Kidney (tissue), 14 donors: ENCODE results near the gene FAM107B. TPM values are rescaled to one million over a fixed set of nuclear protein-coding genes. Genes with fewer than 3 reads are reported as not detected.

Experiments used
- DNase-seq, 5 donors: peaks; one replicate each; pipeline ENCODE4 v3.0.0-alpha.2; 2013 to 2020
- FAIRE-seq: peaks from 2 replicates; lab custom pipeline; 2012; peaks lifted over from hg19 to GRCh38; lab: Jason Lieb, UNC
- H3K27ac ChIP-seq, 2 donors: one replicate each; pipeline ENCODE4 v1.7.0; 2013; ENCODE audit warnings: low read depth in 2 of 2, low read length in 2 of 2, inconsistent platforms in 1 of 2
- H3K27me3 ChIP-seq: one replicate; pipeline ENCODE4 v1.7.1; 2013; ENCODE audit warnings: low read length, inconsistent platforms; ENCODE audit not compliant: control insufficient read depth, insufficient read depth
- H3K36me3 ChIP-seq, 3 donors: one replicate each; pipeline versions ENCODE4 v1.7.0 to v1.7.1; 2013; ENCODE audit warnings: low read length in 3 of 3, control low read depth in 1 of 3, inconsistent platforms in 1 of 3; ENCODE audit not compliant: insufficient read depth in 3 of 3, control insufficient read depth in 2 of 3
- H3K4me1 ChIP-seq, 3 donors: one replicate each; pipeline versions ENCODE4 v1.7.0 to v1.7.1; 2013; ENCODE audit warnings: low read length in 3 of 3, inconsistent platforms in 1 of 3, low read depth in 1 of 3; ENCODE audit not compliant: control insufficient read depth in 2 of 3, insufficient read depth in 2 of 3
- H3K4me3 ChIP-seq, 3 donors: one replicate each; pipeline versions ENCODE4 v1.7.0 to v1.8.1; 2013; ENCODE audit warnings: low read length in 3 of 3, control low read depth in 1 of 3, inconsistent platforms in 1 of 3
- H3K9ac ChIP-seq, 3 donors: one replicate each; pipeline versions ENCODE4 v1.7.0 to v1.7.1; 2013; ENCODE audit warnings: low read length in 3 of 3, control low read depth in 1 of 3, inconsistent platforms in 1 of 3
- H3K9me3 ChIP-seq, 3 donors: one replicate each; pipeline versions ENCODE4 v1.7.0 to v1.7.1; 2013; ENCODE audit warnings: low read length in 3 of 3, control low read depth in 1 of 3, inconsistent platforms in 1 of 3; ENCODE audit not compliant: control insufficient read depth in 2 of 3, insufficient read depth in 1 of 3
- CTCF ChIP-seq: IDR thresholded peaks from 3 replicates; pipeline ENCODE4 v1.5.1; 2012; ENCODE audit warnings: mild to moderate bottlenecking, moderate library complexity, borderline replicate concordance; ENCODE audit not compliant: insufficient read depth; ENCODE audit errors: extremely low read depth
- intact Hi-C: fragments of 100-400 bp; cut with DNase I; formaldehyde crosslinking; loops from one replicate; pipeline ENCODE4 v1.11.1; 2022
- polyA plus RNA-seq: library from polyadenylated mRNA; stranded (reverse); fragments of 350-450 nt; fragmentation: Illumina TruSeq; extraction: RNeasy Lipid Tissue Mini Kit (QIAGEN cat#74804); gene quantifications from one replicate; pipeline ENCODE4 v1.2.3, GENCODE V29; 2014; ENCODE audit warnings: low read depth, low replicate concordance; ENCODE audit not compliant: insufficient read depth
- total RNA-seq: library from RNA; stranded (reverse); fragmentation: NEBNext Ultra II Directional; extraction: Animal tissue kit (Norgen Biotek cat#: 25700); gene quantifications from one replicate; pipeline ENCODE4 v1.2.1, GENCODE V29; 2021
- donor health status: control.
- donor health status: control.
- donor health status: control.
- donor health status: control.
- donor health status: control.
- donor health status: DM: yes; HTN: yes; CAD: no.
- donor health status: Normal renal cell carcinoma (clear cell type).

FAM107B gene
- total and polyA plus RNA-seq, 2 donors from 2014 or later: 105 to 122 TPM

DNA sequence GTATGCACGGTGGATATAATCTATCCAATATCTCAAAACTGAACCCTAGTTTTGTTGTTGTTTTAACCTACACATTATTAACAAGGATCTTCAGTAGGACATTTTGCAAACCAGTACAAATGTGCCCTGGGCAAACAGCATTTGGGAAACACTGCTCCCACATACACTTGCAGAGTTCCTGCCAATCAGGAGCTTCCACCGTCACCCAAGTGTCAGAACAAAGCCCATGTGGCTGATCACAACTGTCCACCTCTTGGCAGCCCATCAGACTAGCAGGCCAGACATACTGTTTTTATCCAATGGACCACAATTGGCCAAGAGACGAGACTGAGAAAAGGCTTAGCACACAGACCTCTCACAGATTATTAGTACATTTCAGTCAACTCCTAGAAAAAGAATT, 200.4 kb downstream of the FAM107B start:
- intact Hi-C loops: no loop called here
- Histone ChIP-seq H3K36me3 (no peaks in the 10 kb centered on the region), H3K4me3 (no peak overlapping the region), H3K9ac (no peak overlapping the region), H3K4me1 (peaks cover 0 to 24% (median 7%) of the 10 kb centered on the region in 3 donors), H3K27ac (no peak overlapping the region), H3K9me3 (no peaks in the 10 kb centered on the region), H3K27me3 (no peaks in the 10 kb centered on the region)
- no peak for DNase-seq
- no peak for TF ChIP-seq CTCF
- FAIRE-seq: no peak

GRCh38 chr10:14573666-14574261, 200.9 kb downstream of the FAM107B start:
- intact Hi-C loops: no loop called here
- DNase-seq (no peak), FAIRE-seq (no peak)
- Histone ChIP-seq H3K4me3 (no peak overlapping the region), H3K9me3 (no peaks in the 10 kb centered on the region), H3K4me1 (peaks cover 0 to 24% (median 7%) of the 10 kb centered on the region in 3 donors), H3K9ac (no peak overlapping the region), H3K27ac (no peak overlapping the region), H3K36me3 (no peaks in the 10 kb centered on the region), H3K27me3 (no peaks in the 10 kb centered on the region)
- no peak for TF ChIP-seq CTCF

DNA sequence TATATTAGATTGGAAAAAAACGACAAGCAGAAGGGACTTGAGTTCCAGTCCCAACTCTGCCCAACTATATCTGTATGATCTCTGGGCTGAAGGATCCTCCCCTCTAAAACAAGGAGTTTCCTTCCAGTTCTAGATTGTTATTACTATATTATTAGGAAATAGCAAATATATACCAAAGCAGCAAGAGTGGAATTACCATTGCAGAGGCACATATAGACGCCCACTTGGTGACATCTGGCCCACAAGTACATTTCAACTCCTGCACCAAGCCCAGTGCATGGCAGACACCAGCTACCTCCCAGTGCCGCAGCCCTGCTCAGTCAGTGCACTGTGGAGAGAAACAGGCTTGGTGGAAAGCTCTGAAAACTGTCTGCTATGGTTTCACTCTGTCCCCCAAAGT, 201.9 kb downstream of the FAM107B start:
- no peak for TF ChIP-seq CTCF
- Histone ChIP-seq H3K27ac (no peak overlapping the region), H3K9ac (no peak overlapping the region), H3K36me3 (peaks cover 0 to 4% (median 0%) of the 10 kb centered on the region in 3 donors), H3K4me3 (no peak overlapping the region), H3K4me1 (peaks cover 0 to 20% (median 8%) of the 10 kb centered on the region in 3 donors), H3K27me3 (no peaks in the 10 kb centered on the region), H3K9me3 (no peaks in the 10 kb centered on the region)
- no peak for DNase-seq
- FAIRE-seq: no peak
- intact Hi-C loops: no loop called here
